ENCODE data around the gene NMT2. TPM values are rescaled to one million over a fixed set of nuclear protein-coding genes. Genes with fewer than 3 reads are reported as not detected.

Gene NMT2
- total and polyA plus RNA-seq, 2 of the 4 experiments (the other 2 are of a cell fraction), result 18.7 to 41.0 TPM

DNA sequence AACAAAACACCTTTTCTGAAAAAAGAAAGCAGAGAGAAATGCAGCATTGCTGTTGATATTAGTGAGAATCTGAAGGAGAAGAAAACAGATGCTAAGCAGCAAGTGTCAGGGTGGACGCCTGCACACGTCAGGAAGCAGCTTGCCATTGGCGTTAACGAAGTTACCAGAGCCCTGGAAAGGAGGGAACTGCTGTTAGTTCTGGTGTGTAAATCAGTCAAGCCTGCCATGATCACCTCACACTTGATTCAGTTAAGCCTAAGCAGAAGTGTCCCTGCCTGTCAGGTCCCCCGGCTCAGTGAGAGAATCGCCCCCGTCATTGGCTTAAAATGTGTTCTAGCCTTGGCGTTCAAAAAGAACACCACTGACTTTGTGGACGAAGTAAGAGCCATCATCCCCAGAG lies 65.0 kb downstream of the NMT2 start:
- no peak overlapping the region for H2BK5ac ChIP-seq (ENCODE audit: low read depth, low read length, poor library complexity, severe bottlenecking)
- no peak overlapping the region for H2AK9ac ChIP-seq (replicated peaks; ENCODE audit: low read depth, low read length, poor library complexity)
- DNase-seq (no peak), ATAC-seq (ENCODE audit: low read depth) (no peak)
- H3K9me1 ChIP-seq (ENCODE audit: insufficient read depth, low read length), result no peaks in the 10 kb centered on the region
- no peak overlapping the region; the same call in 1 of the 2 replicates for H3K23ac ChIP-seq (ENCODE audit: low read depth, low read length)
- H3K56ac ChIP-seq (ENCODE audit: extremely low read depth, insufficient read depth, low read length), result no peak overlapping the region
- no peak overlapping the region for H2BK20ac ChIP-seq (ENCODE audit: low read depth, low read length)
- no peak overlapping the region for H2AK5ac ChIP-seq (ENCODE audit: low read depth, low read length)
- no peaks in the 10 kb centered on the region for H3K27me3 ChIP-seq (ENCODE audit: control insufficient read depth, insufficient read depth, low read length)
- H3K4ac ChIP-seq (ENCODE audit: low read depth, low read length), result no peak overlapping the region
- H3K4me2 ChIP-seq (ENCODE audit: low read depth, low read length), result no peak overlapping the region
- H4K8ac ChIP-seq (ENCODE audit: low read depth in 2 of 2, low read length in 2 of 2), result no peak overlapping the region
- H3K14ac ChIP-seq (replicated peaks; ENCODE audit: low read depth, low read length), result no peak overlapping the region
- H3K4me3 ChIP-seq (ENCODE audit: insufficient read depth, low read depth, low read length), result no peak overlapping the region
- 100% methylated on average over 2 of the region's 9 CpGs; no CpG with 5 or more reads in 1 of the 2 experiments for WGBS, 2 experiments (ENCODE audit: extremely low coverage in 2 of 2, insufficient read length in 1 of 2)
- BruUV-seq (replicated peaks), result no TSS peak
- dilution Hi-C loops (cut with HindIII; ENCODE audit: low sequenced_read_pairs, unreplicated experiment), result no loop called here
- H2BK15ac ChIP-seq (ENCODE audit: low read depth, low read length), result no peak overlapping the region
- H3K18ac ChIP-seq (ENCODE audit: low read depth, low read length), result no peak overlapping the region
- no peaks in the 10 kb centered on the region for H3K4me1 ChIP-seq (ENCODE audit: control insufficient read depth, insufficient read depth, low read length)
- in situ Hi-C loops (cut with MboI; ENCODE audit: low sequenced_read_pairs), result no loop called here
- no peaks in the 10 kb centered on the region; the same call in 1 of the 2 replicates for H4K20me1 ChIP-seq (ENCODE audit: insufficient read depth, low read length)
- no peak overlapping the region for H2BK120ac ChIP-seq (ENCODE audit: low read depth, low read length)
- no peak overlapping the region for H2AFZ ChIP-seq (replicated peaks; ENCODE audit: low read length, poor library complexity)
- H3K79me1 ChIP-seq (ENCODE audit: low read depth in 1 of 2, low read length in 2 of 2), result peaks cover 21 to 38% of the 10 kb centered on the region in 2 experiments
- no peaks in the 10 kb centered on the region for H3K9me3 ChIP-seq (ENCODE audit: control insufficient read depth, insufficient read depth, low read length)
- ChIA-PET POLR2A (ENCODE audit: unreplicated experiment) (no interaction called here), CTCF (no interaction called here)
- peaks cover 19% of the 10 kb centered on the region for H3K36me3 ChIP-seq (ENCODE audit: control insufficient read depth, insufficient read depth, low read length)
- H4K91ac ChIP-seq (ENCODE audit: insufficient read depth, low read depth, low read length), result no peak overlapping the region
- H3K9ac ChIP-seq (ENCODE audit: low read depth, low read length), result no peak overlapping the region
- no peak for TF ChIP-seq POLR2A (IDR thresholded peaks at IDR 0.05; ENCODE audit: low read depth, low read length)
- TF ChIP-seq, protein P1, sequence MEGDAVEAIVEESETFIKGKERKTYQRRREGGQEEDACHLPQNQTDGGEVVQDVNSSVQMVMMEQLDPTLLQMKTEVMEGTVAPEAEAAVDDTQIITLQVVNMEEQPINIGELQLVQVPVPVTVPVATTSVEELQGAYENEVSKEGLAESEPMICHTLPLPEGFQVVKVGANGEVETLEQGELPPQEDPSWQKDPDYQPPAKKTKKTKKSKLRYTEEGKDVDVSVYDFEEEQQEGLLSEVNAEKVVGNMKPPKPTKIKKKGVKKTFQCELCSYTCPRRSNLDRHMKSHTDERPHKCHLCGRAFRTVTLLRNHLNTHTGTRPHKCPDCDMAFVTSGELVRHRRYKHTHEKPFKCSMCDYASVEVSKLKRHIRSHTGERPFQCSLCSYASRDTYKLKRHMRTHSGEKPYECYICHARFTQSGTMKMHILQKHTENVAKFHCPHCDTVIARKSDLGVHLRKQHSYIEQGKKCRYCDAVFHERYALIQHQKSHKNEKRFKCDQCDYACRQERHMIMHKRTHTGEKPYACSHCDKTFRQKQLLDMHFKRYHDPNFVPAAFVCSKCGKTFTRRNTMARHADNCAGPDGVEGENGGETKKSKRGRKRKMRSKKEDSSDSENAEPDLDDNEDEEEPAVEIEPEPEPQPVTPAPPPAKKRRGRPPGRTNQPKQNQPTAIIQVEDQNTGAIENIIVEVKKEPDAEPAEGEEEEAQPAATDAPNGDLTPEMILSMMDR (conservative IDR thresholded peaks at IDR 0.05; ENCODE audit: low read depth, low read length), result no peak
- no peak overlapping the region for H3K27ac ChIP-seq (ENCODE audit: insufficient read depth, low read length)
- H4K5ac ChIP-seq (ENCODE audit: low read depth, low read length), result no peak overlapping the region
- intact Hi-C loops (cut with micrococcal nuclease), result loop anchor here (10.0 kb wide), 3 partner anchors 229 to 589 kb away; partner anchors contain the start of genes CDNF, HSPA14, MSANTD7 and SUV39H2
